Activated gamma-delta T cell treated with Interleukin-2 at 50 U/mL for 16 hours (primary cell): ENCODE results near the gene MRPL36.
"Not testable (repeated sequence)": the region's sequence is repeated elsewhere in the genome, so short reads cannot be mapped to it uniquely, and the experiment has no call there.

Experiments used
- DNase-seq: peaks from one replicate; pipeline ENCODE4 v3.0.0-alpha.2; 2020

MRPL36 gene

DNA sequence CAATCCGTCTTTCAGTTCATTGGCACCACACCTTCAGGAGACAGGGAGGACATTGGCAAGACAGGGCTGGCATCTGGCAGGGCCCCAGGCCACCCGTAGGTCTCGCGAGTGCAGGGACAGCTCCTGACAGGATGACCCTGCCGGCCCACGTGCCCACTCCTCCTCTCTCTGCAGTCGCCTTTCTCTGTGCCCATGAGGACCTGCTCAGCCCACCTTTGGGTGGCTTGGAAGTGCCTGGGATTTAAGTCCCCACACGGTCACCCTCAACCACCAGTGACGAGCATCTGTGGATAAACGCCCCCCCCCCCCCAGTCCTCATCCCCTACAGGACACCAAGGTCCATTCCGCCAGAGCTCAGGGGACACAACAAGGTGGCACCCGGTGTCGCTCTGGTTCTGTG lies 4.1 kb downstream of the MRPL36 start:
- DNase-seq, result no peak

DNA sequence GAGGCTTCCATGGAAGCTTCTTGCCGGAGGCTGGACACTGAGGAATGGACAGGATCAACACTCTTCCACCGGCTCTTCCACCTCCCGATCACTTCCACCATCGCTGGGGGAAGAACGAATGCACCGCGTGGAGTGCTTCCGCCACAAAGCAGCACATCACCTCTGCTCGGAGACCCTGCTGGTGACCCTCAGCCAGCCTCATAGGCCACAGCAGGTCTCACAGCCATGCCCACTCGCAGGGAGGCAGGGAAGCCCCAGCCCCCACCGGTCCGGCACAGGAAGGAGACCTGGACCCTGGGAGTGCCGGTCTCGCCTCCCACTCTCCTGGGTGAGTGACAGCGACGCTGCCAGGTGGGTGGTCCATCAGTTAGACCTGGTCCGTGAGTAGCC lies 4.7 kb downstream of the MRPL36 start:
- DNase-seq, result no peak

DNA sequence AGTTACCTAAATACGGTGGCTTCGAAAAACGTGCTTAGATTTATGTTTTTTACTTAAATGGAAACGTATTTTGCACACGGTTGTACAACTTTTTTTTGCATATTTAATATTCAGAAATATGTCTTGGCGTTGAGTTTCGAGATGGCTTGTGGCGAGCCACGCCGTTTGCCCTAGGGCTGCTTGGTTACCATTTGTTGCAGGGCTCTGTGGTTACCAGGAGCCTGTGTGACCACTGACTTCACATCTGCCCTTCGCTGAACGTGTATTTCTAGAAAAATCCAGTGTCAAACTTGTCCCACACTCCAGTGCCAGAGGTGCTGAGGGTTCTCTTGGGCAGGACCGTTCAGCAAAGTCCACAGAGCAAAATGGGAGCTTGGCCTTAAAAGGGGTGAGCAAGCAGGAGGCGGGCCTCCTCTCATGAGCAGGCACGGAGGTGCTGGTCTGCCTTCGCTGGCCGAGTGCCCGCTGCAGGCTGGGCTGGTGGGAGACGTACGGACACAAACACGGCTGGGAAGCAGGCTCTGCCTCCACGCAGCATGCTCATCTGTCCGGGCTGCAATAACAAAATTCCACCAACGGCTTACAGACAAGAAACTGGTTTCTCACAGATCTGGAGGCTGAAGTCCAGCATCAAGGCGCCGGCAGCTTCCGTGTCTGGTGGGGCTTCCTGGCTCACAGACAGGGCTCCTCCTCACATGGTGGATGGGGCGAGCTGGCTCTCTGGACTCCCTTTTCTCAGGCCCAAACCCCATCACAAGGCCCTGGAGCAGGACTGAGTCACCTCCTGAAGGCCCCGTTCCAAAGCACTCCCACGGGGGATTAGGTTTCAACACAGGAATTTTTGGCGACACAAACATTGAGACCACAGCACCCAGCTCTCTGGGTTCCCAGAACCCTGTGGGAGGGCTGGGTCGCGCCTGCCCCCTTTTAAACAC lies 5.4 kb downstream of the MRPL36 start:
- DNase-seq, result no peak

DNA sequence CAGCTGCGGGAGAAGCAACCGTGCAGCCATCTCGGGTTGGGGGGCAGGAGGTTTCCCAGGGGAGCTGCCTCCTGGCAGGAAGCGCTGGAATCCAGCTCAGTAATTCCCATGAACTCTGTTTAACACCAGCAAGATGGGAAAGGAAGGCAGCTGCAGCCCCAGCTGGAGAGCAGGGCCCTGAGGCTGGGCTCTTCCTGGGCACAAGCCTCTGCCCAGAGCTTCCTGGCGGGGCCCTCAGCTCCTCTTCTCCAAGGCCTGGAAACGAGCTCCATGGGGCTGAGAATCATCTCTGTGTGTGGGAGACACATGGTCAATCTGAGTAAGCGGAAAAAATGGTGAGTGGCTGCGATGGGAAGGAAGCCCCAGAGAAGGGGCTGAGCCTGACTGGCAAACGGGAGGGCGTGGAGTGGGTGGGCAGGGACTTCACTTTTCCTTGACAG lies 6.3 kb downstream of the MRPL36 start:
- DNase-seq, result no peak

DNA sequence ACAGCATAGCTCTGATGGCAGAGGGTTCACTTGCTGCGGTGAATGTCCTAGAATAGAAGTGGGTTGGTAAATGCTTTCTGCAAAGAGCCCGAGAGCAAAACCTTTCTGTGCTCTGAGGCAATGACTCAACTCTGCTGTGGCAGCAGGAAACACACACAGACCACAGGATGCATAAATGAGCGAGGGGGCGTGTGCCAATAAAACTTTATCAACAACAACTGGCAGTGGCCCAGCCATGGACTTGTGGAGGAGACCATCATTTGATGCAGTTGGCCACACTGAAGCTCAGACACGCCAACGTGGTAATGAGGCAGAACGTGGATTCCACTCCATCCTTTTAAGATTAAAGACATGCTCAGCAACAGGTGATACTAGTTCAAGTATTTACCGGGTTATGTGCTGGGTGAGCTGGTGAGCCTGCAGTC lies 6.8 kb downstream of the MRPL36 start:
- DNase-seq, result peak; percentile 74

DNA sequence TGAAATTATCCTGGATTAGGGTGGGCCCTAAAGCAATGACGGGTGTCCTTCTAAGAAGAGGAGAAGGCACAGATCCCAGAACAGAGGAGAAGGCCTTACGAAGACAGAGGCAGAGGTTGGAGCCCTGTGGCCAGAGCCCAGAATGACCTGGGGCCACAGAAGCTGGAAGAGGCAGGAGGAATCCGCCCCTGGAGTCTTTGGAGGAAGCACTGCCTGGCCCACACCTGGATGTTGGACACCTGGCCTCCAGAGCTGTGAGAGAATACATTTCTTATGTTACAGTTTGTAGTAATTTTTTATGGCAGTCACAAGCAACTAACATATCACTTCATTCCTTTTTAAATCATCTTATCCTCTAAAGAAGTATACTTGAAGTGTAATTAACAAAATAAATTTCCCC lies 8.5 kb downstream of the MRPL36 start:
- no peak for DNase-seq

DNA sequence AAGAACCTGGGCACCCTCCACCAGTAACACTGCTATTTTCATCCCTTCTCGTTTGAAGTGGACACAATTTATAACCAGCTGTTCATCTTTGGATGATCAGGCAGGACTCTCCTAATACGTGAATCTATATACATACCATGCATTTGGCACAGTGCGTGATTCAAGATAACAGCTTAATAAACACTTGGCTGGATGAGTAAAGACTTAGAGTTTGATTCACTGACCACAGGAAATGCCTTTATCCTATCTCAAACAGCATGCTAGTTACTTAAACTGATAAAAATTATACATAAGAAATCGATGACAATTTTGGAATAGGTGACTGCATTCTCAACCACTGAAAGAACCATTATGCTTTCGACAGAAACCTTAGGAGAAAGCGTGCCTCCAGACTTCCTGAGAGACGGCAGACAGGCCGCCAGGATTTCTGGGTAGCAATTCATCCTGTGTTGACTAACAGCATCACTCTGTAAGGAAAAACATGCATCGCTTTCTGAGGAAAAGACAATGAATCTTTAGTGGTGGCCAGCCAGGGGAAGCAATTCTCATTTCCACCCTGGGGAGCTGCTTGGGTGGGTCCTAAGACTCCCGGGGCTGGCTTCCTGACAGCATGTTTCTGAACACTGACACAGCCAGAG lies 9.7 kb downstream of the MRPL36 start:
- DNase-seq, result no peak

DNA sequence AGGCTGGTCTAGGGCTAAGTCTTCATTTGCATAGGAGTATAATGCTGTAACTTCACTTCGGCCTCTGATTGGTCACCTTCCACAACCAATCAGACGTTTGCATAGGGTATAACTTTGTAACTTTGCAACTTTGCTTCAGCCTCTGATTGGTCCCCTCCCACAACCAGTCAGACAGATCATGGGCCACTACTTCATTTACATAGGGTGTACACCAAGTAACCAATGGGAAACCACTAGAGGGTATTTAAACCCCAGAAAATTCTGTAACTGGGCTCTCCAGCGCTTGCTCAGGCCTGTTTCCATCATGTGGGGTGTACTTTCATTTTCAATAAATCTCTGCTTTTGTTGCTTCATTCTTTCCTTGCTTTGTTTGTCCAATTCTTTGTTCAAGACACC lies 10.2 kb downstream of the MRPL36 start:
- not testable (repeated sequence) for DNase-seq

DNA sequence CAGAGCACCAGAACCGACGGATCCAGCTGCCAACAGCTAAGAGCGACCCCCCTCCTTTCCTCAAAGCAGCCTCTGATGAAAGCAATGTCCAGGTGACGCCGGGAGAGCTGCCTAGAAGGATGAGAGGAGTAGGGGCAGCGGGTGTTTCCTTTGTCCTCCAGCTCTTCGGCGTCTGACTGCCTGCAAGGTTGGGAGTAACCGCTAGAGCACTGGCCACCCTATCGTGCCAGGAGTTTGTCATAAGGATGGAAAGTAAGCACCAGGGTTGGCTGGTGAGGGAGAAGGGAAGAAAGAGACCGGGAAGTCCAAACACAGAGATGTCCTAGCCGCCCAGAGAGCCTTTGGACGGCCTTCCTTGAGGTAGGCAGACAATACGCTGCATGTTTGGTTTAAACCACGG lies 10.8 kb downstream of the MRPL36 start:
- no peak for DNase-seq

DNA sequence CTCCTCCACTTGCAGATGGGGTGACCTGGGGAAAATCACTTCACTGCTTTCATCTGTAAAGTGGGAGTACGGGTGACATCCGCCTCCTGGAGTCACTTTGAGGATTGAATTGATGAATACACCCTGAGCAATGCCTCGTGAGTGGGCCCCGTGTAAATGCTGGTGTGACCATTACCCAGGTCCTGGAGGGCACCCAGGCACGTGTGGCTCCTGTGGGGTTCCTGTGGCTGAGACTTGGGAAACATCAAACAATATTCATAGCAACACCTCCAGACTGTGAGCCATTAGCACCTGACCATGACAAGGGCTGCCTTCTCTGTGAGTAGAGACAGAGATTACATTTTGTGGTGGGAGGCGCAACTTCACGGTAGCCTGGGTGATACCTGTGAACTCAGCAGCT lies 11.4 kb downstream of the MRPL36 start:
- DNase-seq, result no peak

DNA sequence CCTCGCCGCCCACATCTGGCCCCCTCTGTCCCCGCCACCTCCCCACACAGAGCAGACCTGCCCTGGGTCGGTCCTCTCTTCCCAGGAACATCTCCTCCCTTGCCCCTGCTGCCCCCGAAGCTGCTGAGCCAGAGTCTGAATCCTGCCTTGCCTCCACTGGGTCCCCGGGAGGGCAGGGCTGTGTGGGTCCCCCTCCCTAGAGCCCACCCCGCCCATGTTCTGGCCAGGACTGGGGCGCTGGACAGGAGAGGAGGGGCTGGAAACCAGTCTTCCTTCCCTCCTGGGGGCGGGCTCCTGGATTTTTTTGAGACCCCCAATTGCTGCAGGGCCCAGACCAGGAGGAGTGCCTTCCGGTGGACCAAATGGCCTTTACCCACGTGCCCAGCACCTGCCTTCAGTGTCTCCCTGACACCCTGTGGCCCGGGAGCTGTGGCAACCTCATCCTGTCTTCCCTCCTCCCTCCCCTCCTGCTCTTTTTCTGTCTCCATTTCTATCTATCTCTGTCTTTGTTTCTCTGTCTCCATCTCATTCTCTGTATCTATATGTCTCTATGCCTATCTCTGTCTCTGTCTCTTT lies 12.1 kb downstream of the MRPL36 start:
- DNase-seq, result no peak

DNA sequence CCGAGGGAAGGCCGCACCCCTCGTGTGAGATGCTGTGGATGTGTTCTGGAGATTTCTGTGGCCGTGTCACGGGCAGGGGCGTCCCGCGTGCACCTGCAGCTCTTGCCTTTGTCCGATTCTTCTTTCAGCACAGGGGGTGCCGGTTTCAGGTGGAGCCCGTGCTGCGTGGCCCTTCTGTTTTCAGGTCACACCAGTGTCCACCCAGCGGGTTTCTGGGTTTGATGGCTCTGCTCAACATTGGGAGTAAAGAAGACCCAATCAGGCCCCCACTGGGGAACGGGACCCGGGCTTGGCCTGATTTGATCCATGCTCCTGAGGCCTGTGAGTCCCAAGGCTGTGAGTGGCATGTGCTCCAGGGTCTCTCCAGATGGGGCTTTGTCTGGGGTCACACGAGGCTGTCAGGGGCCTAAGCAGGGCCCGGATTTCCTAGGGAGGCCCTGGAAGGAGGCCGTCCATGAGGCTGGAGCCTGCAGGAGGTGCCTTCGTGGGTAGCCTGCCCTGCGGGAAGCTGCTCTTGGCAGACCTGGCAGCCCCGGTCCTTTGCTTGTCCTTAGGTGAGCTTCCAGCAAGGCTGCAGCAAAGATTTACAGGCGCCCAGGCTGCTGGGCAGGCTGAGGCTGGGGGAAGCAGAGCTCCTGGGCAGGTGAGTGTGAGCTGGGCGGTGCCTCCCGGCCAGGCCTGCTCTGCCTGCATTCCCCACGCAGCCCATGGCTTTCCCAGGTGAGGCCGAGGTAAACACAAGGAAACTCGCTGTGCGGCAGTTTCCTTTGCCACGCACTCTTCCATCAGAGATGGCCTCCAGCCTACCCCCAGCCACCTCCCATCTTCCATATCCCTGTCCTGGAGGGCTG lies 12.8 kb downstream of the MRPL36 start:
- no peak for DNase-seq

DNA sequence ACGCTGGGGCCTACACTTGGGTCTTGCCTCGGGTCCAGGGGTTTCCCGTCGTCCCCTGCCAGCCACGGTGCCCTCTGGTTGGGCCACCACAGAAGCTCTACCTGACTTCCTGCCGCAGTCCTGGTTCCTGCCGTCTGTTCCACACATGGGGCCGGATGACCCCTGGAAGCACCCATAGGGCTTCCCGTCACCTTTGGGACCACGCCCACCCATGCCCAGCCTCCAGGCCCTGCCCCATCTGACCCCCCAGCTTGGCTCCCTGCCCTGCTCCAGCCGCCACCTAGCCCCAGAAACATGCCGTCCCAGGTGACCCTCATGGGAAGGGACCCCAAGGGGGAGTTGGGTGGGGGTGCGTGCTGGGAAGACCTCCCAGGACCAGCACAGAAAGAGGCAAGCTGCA lies 13.7 kb downstream of the MRPL36 start:
- no peak for DNase-seq

DNA sequence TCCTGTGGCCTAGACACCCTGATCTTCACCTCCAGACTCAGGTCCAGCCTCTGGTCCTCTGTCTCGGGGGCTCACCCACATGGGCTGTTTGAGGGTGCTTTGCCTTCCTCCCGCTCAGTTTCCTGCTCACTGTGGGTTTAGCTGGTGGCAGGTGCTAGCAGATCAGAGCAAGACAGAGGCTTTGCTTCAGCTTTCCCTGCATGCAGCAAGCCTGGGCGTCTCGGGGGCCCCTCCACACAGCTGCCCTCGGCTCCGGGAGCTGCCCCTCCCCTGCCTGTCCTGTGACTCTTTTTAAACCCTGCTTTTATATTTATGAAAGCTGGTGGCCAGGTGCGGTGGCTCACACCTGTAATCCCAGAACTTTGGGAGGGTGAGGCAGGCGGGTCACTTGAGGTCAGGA lies 14.6 kb downstream of the MRPL36 start:
- peak; percentile 43 for DNase-seq

DNA sequence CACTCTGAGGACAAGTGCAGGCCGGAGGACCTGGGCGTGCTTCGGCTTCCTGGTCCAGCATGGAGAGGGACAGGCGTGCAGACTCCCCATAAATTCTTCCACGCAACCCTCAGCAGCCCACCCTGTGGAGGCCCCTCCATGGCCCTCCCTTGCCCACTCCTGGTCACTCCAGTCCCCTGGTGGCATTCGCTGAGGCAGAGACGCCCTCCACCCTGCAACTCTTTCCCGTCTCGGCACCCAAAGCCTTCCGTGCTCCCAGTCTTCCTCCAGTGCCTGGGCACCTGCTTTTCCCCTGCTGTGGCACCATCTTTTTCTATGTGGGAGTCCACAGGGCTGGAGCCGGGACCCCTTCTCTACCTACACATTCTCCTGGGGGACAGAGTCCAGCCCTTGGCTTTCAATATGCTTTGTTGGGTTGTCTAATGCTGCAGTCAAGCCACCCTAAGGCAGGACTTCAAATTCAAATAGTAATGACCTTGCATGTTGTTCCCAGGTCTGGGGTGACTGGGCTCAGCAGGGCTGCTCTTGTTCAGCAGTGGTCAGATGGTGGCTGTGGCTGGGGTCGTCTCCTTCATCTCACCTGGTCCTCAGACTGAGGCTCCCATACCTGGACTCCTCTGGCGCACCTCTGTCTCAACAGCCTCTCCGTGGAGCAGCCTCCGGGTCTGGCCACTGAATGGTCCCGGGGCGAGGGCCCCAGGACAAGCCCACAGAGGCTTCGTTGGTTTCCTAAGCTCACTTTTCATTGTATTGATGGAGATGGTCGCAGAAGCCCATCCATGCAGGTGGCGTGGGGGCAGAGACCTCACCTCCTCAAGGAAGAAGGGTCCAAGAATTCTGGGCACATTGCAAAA lies 15.2 kb downstream of the MRPL36 start:
- no peak for DNase-seq

DNA sequence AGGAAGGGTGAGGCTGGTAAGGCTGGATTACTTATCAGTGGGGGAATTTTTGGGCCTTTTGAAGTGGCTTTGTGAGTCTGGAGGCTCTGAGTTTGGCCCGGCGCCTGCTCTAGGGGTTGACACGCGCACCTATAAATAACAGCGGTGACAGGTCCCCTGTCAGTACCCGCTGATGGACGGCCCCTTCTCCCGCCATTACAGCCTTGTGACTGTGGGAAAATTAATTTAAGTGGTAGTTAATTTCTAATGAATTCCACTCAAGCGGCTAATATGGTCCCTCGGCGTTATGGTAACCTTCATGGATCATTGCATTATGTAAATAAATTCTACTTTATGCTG lies 16.5 kb downstream of the MRPL36 start:
- no peak for DNase-seq

DNA sequence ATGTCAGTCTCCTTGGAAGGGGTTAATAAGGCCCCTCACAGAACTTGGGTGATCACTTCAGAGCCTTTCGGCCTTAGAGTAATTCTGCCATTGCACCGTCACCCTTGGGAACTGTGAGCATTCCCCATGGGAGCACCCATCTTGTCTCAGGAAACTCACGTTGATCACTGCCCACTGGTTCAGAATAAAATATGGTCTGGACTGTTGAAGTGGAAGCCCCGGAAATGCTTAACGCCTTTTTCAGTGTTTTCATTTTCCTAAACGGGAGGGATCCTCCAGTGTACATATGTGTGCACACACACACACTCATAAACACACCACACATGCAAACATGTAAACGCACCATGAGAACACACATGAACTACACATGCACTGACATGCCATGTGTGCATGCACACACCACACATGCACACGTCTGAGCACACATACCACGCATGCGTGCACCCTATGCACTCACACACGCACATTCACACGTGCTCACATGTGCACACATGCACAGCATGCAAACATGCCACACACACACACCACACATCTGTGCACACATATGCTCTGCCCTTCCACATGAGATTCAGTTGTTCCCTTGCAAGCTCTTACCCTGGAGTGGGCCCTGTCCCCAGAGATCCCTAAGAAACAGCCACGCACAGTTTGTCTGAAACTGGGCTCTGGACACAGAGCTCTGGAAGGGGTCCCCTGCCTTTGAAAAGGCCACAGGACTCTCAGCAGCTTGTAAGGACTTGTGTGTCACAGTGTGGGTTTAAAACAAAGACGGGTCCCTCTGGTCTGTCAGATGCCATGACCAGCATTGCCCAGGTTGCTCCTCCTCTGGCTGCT lies 17.0 kb downstream of the MRPL36 start:
- no peak for DNase-seq

DNA sequence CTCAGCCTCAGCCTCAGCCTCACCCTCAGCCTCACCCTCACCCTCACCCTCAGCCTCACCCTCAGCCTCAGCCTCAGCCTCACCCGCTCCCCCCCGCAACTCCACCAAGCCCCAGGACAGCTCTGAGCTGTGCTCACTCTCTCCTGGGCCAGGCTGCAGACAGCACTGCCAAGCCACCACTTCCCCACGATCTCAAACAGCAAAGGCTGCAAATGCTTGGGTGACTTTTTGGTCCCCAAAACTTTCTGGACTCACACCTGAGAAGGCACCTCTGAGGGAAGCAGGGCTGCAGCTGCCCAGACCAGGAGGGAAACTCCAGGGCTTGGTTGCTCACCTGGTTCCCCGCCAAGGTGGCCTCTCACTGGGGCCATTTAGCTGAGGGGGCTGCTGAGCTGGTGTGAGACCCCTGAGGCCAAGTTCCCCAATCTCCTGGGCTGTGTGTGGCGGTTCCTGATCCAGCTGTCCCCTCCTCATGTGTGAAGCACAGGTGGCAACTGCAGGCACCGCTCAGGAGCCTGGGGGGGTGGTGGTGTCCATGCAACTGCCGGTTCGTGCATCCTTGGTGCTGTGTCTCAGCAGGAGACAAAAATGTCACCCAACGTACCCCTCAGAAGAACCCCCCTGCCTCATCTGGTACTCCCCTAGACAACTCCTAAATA lies 17.8 kb downstream of the MRPL36 start:
- DNase-seq, result no peak

DNA sequence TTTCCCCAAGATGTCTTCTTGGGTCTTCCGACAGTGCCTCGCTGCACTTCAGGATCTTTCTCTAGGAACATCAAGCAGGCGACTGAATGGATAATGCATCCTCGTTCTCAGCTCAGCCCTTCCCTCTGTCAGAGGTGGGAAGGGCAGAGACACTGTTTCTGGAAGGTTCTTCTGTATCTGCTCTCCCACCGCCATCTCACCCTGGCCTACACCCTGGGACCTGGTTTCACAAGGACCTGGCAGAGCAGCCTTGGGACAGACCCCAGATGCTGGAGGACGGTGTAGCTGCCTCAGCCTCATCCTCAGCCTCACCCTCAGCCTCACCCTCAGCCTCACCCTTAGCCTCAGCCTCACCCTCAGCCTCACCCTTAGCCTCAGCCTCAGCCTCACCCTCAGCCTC lies 18.5 kb downstream of the MRPL36 start:
- DNase-seq, result no peak

DNA sequence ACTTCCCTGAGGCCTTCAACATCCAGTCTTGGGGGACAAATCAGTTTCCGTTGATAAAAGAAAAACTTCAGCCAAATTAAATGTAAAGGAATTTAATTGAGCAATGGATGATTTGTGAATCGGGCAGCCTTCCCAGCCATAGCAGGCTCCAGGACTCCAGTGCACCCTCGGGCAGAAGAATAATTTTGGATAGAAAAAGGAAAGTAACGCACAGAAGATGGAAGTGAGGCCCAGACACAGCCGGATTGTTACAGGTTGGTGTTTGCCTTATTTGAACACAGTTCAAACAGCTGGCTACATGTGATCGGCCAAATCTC lies 19.1 kb downstream of the MRPL36 start:
- no peak for DNase-seq
